Activated CD8-positive, alpha-beta memory T cell treated with anti-CD3 and anti-CD28 coated beads, Interleukin-2, amount 10 ng/mL, durations not matched to agents 7 days and 5 days (primary cell): Measurements from ENCODE around the gene MSH2. TPM values are rescaled to one million over a fixed set of nuclear protein-coding genes. Genes with fewer than 3 reads are reported as not detected.

Experiments
- ATAC-seq: fragments of 150-1000 bp; cut with Tn5 transposase; one replicate; pipeline ENCODE4 v1.10.0; 2021; ENCODE audit warnings: moderate library complexity
- CTCF ChIA-PET: fragments of 350-600 bp; sonication (Branson Sonifier 250); formaldehyde crosslinking; loops from one replicate; lab custom pipeline; 2021; ENCODE audit warnings: antibody characterized with exemption; lab: Charles Lee
- DNase-seq: peaks from one replicate; pipeline ENCODE4 v3.0.0-alpha.2; 2020
- H3K27ac Mint-ChIP-seq: one replicate; pipeline ENCODE4 v1.8.0; 2021; ENCODE audit warnings: mild to moderate bottlenecking, mixed read lengths
- H3K27me3 Mint-ChIP-seq: one replicate; pipeline ENCODE4 v1.8.0; 2021; ENCODE audit warnings: mixed read lengths
- H3K36me3 Mint-ChIP-seq: one replicate; pipeline ENCODE4 v1.8.0; 2021; ENCODE audit warnings: mild to moderate bottlenecking, mixed read lengths
- H3K4me1 Mint-ChIP-seq: one replicate; pipeline ENCODE4 v1.8.0; 2021; ENCODE audit warnings: mixed read lengths
- H3K4me3 Mint-ChIP-seq: one replicate; pipeline ENCODE4 v1.8.0; 2021; ENCODE audit warnings: mild to moderate bottlenecking, moderate library complexity, mixed read lengths
- H3K9me3 Mint-ChIP-seq: one replicate; pipeline ENCODE4 v1.8.0; 2022; ENCODE audit warnings: low read depth, mixed read lengths
- microRNA-seq: library from miRNA; unstranded; fragments of <30 nt; microRNA quantifications from one replicate; pipeline ENCODE4 v1.2.0, GENCODE V29; 2022
- total RNA-seq, 2 experiments: library from RNA; stranded (reverse); gene quantifications; one replicate each; pipeline ENCODE4 v1.2.3, GENCODE V29; 2021

The MSH2 gene
- total RNA-seq, 2 experiments from 2014 or later, result 45.7 to 57.4 TPM

DNA sequence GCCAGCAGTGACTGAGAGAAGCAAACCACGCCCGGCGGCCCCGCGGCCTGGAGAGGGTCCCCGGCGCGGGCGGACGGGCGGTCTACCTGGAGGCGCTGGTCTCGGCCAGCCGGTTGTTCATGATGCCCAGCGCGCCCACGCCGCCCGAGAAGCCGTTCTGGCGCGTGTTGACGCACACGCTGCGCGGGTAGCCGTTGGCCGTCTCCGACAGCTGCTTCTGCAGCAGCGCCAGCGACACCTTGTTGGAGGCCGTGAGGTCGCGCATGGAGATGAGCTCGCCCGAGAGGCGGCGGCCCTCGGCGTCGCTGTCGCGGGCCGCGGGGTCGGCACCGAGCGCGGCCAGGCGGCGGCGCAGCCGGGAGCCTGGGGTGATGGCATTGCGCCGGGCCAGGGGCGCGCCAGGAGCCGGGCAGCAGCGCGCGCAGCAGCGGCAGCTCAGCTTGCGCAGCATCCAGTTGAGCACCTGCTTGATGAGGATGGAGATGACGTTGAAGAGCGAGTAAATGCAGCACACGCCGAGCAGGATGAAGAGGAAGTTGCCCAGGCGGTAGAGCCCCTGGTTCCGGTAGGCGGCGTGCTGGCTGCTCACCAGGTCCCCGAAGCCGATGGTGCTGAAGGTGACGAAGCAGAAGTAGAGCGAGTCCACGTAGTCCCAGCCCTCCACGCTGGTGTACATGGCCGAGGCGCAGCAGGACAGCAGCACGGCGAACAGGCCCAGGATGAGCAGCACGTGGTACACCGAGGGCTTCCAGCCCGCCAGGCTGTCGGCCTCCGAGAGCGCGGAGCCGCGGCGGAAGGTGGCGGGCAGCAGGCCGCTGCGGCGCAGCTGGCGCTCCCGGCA lies 118.1 kb downstream of the MSH2 start:
- H3K27me3 Mint-ChIP-seq, result no peaks in the 10 kb centered on the region
- peak; percentile 89 for DNase-seq
- peak; percentile 87 for ATAC-seq
- CTCF ChIA-PET, result interaction anchor here (1.1 to 3.4 kb wide), 7 partner anchors 10 to 246 kb away, joined by 3 to 15 read pairs (median 3); partner anchors contain the start of gene MSH2
- H3K4me3 Mint-ChIP-seq, result peak overlapping the region; percentile 87
- no peaks in the 10 kb centered on the region for H3K36me3 Mint-ChIP-seq
- no peaks in the 10 kb centered on the region for H3K9me3 Mint-ChIP-seq
- peak overlapping the region; percentile 94 for H3K27ac Mint-ChIP-seq
- H3K4me1 Mint-ChIP-seq, result peaks cover 28% of the 10 kb centered on the region

DNA sequence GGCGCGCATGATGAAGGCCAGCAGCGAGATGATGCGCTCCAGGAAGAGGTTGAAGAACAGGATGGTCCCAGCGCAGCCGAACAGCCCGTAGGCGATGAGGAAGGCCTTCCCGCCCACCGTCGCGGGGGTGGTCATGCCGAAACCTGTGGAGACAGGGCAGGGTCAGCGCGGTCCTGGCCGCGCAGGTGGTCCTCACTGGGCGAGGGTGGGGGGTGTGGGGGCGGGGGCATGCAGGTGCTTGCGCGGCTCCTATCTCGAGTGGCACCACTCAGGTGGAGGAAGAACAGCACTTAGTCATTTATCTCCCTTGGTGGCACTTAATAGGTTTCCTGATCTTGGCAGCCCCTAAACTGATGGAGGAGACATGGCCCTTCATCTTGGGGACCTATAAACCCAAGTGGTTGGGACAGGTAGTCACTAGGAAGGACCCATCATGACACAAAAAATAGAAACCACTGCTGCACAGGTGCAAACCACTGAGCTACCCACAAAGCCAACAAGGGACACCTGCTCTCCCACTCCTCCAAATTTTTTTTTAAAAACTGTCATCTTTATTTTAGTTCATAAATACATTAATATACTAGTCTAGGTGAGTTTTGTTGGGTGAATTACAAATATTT lies 118.8 kb downstream of the MSH2 start:
- H3K4me3 Mint-ChIP-seq, result peak overlapping the region; percentile 87
- CTCF ChIA-PET, result interaction anchor here (1.1 to 3.4 kb wide), 6 partner anchors 11 to 246 kb away, joined by 3 to 15 read pairs (median 4); partner anchors contain the start of gene MSH2

DNA sequence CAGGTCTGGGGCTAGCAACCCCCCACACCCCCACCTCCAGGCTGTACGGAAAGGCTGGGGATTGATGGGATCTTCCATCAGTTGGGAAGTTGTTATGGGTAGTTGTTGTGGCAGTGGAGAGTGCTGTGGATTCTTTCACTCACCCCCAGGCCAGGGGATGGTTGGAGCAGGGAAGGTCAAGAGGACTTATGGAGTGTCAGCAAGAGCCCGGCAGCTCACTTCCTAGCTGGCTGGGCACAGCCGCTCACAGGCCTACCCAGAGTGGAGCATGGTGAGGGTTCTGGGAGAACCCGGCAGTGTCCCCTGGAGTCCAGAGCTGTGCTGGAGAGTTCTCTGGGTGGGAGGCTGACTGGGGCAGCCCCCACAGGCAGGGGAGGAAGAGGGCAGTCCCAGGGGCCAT lies 122.2 kb downstream of the MSH2 start:
- no peak overlapping the region for H3K4me3 Mint-ChIP-seq
- DNase-seq (no peak), ATAC-seq (no peak)
- H3K9me3 Mint-ChIP-seq, result no peaks in the 10 kb centered on the region
- H3K4me1 Mint-ChIP-seq, result peaks cover 13% of the 10 kb centered on the region
- no peak overlapping the region for H3K27ac Mint-ChIP-seq
- no peaks in the 10 kb centered on the region for H3K27me3 Mint-ChIP-seq
- H3K36me3 Mint-ChIP-seq, result no peaks in the 10 kb centered on the region
- CTCF ChIA-PET, result interaction anchor here (1.4 kb wide), 1 partner anchor 242 kb away, joined by 4 read pairs; no protein-coding TSS in a partner anchor

More for the DNA sequence above, 118.8 kb downstream of the MSH2 start:
- H3K9me3 Mint-ChIP-seq, result no peaks in the 10 kb centered on the region
- peaks cover 28% of the 10 kb centered on the region for H3K4me1 Mint-ChIP-seq
- no peak for DNase-seq
- ATAC-seq, result no peak
- H3K36me3 Mint-ChIP-seq, result no peaks in the 10 kb centered on the region
- H3K27me3 Mint-ChIP-seq, result no peaks in the 10 kb centered on the region
- peak overlapping the region; percentile 94 for H3K27ac Mint-ChIP-seq

DNA sequence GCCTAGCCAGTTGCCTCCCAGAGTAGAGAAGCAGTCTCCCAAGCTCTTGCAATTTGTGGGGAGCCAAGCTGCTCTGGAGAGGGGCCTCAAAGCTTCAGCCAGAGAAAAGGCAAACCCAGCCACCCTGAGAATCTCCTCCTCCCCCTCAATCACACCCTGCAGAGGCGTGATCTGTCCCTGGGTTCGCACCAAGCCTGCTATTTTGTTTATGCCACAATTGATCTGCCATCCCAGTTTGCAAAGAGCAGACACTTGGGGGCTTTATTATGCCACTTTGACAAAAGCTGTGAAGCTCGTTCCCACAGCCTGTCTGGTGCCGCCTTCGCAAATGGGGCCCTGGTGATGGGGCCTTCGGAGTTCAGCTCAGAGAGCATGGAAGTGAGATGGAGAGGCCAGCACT lies 125.5 kb downstream of the MSH2 start:
- DNase-seq (no peak), ATAC-seq (no peak)
- no peak overlapping the region for H3K4me3 Mint-ChIP-seq
- H3K4me1 Mint-ChIP-seq, result no peaks in the 10 kb centered on the region
- H3K27ac Mint-ChIP-seq, result no peak overlapping the region
- H3K9me3 Mint-ChIP-seq, result no peaks in the 10 kb centered on the region
- no peaks in the 10 kb centered on the region for H3K27me3 Mint-ChIP-seq
- CTCF ChIA-PET, result interaction anchor here (1.0 kb wide), 1 partner anchor 11 kb away, joined by 3 read pairs; no protein-coding TSS in a partner anchor
- peaks cover 1% of the 10 kb centered on the region for H3K36me3 Mint-ChIP-seq

DNA sequence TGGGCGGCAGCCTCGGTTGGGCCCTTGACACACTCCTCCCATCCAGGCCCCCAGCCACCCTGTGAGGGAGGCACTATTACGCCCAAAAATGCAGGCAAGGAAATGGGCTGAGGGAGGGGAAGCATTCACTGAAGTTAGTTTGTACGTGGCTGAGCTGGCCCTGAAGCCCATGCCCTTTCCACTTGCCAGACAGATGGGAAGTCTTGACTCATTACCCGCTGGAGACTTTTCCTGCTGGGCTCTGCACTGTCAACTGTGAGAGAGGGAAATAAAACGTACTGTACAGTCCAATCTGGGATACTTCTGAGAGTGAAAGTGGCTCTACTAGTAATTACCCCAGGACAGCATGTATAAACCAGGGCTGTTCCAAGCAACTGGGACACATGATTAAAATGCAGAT lies 125.9 kb downstream of the MSH2 start:
- Mint-ChIP-seq H3K9me3 (no peaks in the 10 kb centered on the region), H3K27me3 (no peaks in the 10 kb centered on the region), H3K4me1 (no peaks in the 10 kb centered on the region), H3K36me3 (peaks cover 1% of the 10 kb centered on the region), H3K4me3 (no peak overlapping the region), H3K27ac (no peak overlapping the region)
- CTCF ChIA-PET, result no interaction called here
- DNase-seq (no peak), ATAC-seq (no peak)

DNA sequence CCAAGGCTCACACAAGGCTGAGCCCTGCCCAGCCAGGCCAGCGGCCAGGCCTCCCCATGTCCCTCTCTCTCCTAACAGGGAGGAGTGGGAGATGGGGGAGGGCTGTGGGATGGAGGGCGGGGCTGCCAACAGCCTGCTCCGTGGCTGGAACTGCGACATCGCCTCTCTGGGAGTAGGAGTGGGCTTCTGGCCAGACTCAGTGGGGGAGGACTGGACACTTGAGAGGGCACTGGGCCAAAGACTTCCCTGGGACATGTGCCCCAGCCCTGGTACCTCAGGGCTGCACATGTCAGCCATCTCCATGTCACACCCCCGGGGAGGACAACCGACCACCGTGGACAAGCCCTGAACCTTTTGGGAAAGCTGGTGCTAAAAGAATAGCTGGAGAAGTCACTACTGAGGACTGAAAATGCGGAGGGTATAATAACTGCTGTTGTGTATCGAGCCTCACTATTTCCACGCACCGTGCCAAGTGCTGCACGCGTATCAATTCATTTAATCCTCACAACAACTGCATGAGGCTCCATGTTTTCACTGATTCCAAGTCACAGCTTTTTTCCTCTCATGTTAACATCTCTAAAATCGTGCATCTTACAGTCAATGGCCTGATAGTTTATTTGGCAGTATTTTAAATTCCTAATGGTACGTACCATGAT lies 127.3 kb downstream of the MSH2 start:
- no peak for DNase-seq
- no peak overlapping the region for H3K4me3 Mint-ChIP-seq
- H3K27ac Mint-ChIP-seq, result no peak overlapping the region
- H3K36me3 Mint-ChIP-seq, result peaks cover 1% of the 10 kb centered on the region
- no peaks in the 10 kb centered on the region for H3K4me1 Mint-ChIP-seq
- CTCF ChIA-PET, result no interaction called here
- no peaks in the 10 kb centered on the region for H3K9me3 Mint-ChIP-seq
- ATAC-seq, result no peak
- no peaks in the 10 kb centered on the region for H3K27me3 Mint-ChIP-seq

DNA sequence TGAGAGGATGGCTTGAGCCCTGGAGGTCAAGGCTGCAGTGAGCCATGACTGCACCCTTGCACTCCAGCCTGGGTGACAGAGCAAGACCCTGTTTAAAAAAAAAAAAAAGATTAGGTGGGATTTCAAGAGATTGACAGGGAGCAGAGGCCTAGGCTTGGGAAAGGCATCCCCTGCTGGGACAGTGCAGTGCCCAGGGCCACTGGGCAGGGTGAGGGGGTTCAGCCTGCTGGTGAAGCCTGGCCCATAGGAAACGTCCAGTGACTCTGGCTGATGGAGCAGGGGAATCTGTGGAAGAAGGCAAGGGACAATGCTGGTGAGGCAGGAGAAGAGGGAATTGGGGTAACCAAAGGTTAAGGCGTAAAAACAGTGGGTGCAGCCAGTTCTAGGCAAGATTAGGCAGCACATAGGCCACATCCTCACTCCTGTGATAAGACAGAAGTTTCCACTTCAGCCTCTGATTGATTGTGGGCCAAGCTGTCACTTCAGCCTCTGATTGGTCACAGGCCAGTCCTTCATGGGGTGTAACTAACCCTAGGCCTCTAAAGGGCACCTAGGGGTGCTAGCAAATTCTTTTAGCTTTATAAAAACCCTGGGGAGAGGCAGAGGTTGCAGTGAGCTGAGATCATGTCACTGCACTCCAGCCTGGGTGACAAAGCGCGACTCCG lies 128.6 kb downstream of the MSH2 start:
- ATAC-seq (no peak), DNase-seq (no peak)
- Mint-ChIP-seq H3K9me3 (no peaks in the 10 kb centered on the region), H3K27me3 (no peaks in the 10 kb centered on the region), H3K36me3 (peaks cover 1% of the 10 kb centered on the region), H3K4me1 (no peaks in the 10 kb centered on the region), H3K27ac (no peak overlapping the region), H3K4me3 (no peak overlapping the region)
- CTCF ChIA-PET, result no interaction called here

Small RNA genes lying within 50 kb of the gene (microRNA-seq; reads per million reads assigned to microRNA genes)
- gene MIR559, result not detected

Other genes with a start within 250 kb of the MSH2 start
- gene STPG4, start 247.8 kb upstream of the MSH2 start, total RNA-seq, result under 1 TPM; 0.20 to 0.40 TPM
- 100 to 1,000 TPM; 389 to 451 TPM for gene CALM2, start 226.6 kb upstream of the MSH2 start, total RNA-seq
- gene EPCAM, start 33.8 kb upstream of the MSH2 start, total RNA-seq, result under 1 TPM in 1 of 2 experiments, not detected in 1; 0.14 TPM
- gene KCNK12, start 167.8 kb downstream of the MSH2 start, total RNA-seq, result under 1 TPM; 0.35 to 0.45 TPM